Measurements from ENCODE around the gene MIEF1. TPM values are rescaled to one million over a fixed set of nuclear protein-coding genes. Genes with fewer than 3 reads are reported as not detected.

The MIEF1 gene
- total and polyA plus RNA-seq, 2 of the 8 experiments (the other 6 are each of a cell fraction or from before 2014, with no cell fraction given) = 16.8 to 32.7 TPM

DNA sequence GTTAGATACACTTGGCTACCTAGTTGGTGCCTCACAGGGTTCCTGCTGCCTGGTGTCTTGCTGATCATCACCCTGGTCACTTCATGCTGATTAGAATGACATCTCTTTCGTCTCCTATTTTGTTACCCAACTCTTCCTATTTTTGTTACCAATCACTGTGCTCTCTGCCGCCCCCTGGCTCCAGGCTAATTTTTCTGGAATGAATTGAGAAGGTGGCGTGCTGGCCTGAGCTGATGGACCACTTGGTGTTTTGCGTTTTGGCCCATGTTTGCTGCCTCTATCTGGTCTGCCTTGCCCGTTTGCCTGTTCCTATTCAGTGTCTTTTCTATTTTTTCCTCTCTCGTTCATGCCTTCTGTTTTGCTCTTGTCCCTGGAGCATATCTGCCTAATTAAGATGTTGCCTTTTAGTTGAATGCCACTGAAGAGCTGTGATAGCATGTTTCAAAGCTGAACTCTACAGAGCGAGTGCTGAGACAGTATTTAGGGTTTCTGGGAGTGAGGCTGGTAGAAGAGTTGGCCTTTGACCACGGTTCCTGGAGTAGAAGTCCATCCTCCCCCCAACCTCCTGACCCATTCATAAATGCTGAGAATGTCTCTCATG, 12.4 kb downstream of the MIEF1 start (continued):
- TF ChIP-seq SIN3A (conservative IDR thresholded peaks at IDR 0.05 in 1 of 2, IDR thresholded peaks at IDR 0.05 in 1 of 2; ENCODE audit: low read depth in 1 of 2, low read length in 2 of 2) (no peak), FOSL1 (IDR thresholded peaks at IDR 0.05; ENCODE audit: insufficient read depth, low read depth, low read length) (no peak), HDAC6 (IDR thresholded peaks at IDR 0.05; ENCODE audit: low read depth, low read length) (no peak)
- TF ChIP-seq, protein P1, sequence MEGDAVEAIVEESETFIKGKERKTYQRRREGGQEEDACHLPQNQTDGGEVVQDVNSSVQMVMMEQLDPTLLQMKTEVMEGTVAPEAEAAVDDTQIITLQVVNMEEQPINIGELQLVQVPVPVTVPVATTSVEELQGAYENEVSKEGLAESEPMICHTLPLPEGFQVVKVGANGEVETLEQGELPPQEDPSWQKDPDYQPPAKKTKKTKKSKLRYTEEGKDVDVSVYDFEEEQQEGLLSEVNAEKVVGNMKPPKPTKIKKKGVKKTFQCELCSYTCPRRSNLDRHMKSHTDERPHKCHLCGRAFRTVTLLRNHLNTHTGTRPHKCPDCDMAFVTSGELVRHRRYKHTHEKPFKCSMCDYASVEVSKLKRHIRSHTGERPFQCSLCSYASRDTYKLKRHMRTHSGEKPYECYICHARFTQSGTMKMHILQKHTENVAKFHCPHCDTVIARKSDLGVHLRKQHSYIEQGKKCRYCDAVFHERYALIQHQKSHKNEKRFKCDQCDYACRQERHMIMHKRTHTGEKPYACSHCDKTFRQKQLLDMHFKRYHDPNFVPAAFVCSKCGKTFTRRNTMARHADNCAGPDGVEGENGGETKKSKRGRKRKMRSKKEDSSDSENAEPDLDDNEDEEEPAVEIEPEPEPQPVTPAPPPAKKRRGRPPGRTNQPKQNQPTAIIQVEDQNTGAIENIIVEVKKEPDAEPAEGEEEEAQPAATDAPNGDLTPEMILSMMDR (IDR thresholded peaks at IDR 0.05; ENCODE audit: control extremely low read depth in 1 of 3, insufficient read depth in 1 of 3, low read depth in 1 of 3, low read length in 3 of 3) = peak; percentile 57 to 77 (median 67)
